Measurements from ENCODE around the gene NPIPB2. TPM values are rescaled to one million over a fixed set of nuclear protein-coding genes. Genes with fewer than 3 reads are reported as not detected.

Gene NPIPB2
- total and polyA plus RNA-seq, 2 of the 13 experiments (the other 11 are each of a cell fraction or from before 2014, with no cell fraction given): 1.8 to 4.1 TPM

DNA sequence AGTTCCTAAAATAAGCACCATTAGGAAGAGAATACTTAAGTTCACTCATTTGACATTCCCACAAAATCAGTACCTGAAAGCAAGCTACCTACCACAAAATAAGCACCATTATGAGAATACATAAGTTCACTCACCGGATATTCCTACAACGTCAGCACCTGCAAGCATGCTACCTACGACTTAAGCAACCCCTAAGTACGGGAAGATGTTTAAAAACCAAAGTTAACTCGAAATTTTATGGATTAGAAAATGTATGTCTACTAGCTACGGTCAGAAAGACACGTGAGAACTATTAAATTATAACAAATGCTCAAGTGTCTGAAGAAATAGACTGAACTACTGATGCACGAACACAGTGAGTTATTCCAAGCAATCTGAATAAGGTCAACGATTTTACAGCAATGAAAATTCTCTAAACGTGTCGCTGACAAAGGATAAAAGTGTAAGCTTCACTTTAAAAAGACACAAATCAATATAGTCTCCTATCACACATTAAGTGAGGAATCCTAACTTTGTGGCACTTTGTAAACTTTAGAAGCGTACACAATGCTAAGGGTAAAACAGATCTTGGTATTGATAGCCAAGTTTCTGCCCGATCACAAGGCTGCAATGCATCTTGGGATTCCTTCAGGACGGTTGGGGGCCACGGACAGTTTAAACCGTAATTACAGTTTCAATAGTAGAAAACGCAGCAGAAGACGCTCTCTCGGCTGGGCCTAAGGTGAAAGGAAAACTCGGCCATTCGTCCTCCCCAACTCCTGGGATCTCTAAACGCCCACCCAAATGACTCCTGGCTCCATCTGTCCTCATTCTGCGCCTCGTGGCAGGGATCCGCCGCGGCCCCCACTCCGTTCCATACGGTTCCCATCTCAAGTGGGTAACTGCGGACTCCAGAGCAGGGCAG lies 27.4 kb downstream of the NPIPB2 start (continued):
- TF ChIP-seq MAFK (conservative IDR thresholded peaks at IDR 0.05 in 1 of 2, IDR thresholded peaks at IDR 0.05 in 1 of 2; ENCODE audit: low read length in 2 of 2) (0 out of 4 replicates have a peak, but pooled peaks of 1 of the 2 experiments have one; percentile 5), ZNF230 (CRISPR knock-in tag; IDR thresholded peaks at IDR 0.05) (no peak), ZNF556 (CRISPR knock-in tag; IDR thresholded peaks at IDR 0.05; ENCODE audit: borderline replicate concordance) (no peak), SIX1 (CRISPR knock-in tag; IDR thresholded peaks at IDR 0.05; ENCODE audit: borderline replicate concordance) (peak; percentile 19; the same call in 1 of the 2 replicates), ZFP41 (CRISPR knock-in tag; IDR thresholded peaks at IDR 0.05; ENCODE audit: borderline replicate concordance) (0 out of 2 replicates have a peak, but pooled peaks have one; percentile 53), ZFP37 (CRISPR knock-in tag; IDR thresholded peaks at IDR 0.05; ENCODE audit: borderline replicate concordance) (peak; percentile 24; the same call in 1 of the 2 replicates), ZNF598 (CRISPR knock-in tag; IDR thresholded peaks at IDR 0.05; ENCODE audit: borderline replicate concordance) (0 out of 2 replicates have a peak, but pooled peaks have one; percentile 15), ZNF317 (CRISPR knock-in tag; IDR thresholded peaks at IDR 0.05) (no peak), ZNF614 (CRISPR knock-in tag; IDR thresholded peaks at IDR 0.05; ENCODE audit: borderline replicate concordance) (0 out of 2 replicates have a peak, but pooled peaks have one; percentile 15), SRF (IDR thresholded peaks at IDR 0.05; ENCODE audit: low read depth, low read length) (no peak), FOSL1 (CRISPR knock-in tag; IDR thresholded peaks at IDR 0.05; ENCODE audit: borderline replicate concordance) (no peak), ZNF547 (CRISPR knock-in tag; IDR thresholded peaks at IDR 0.05) (no peak), FOSL2 (CRISPR knock-in tag; IDR thresholded peaks at IDR 0.05) (no peak; the same call in 1 of the 2 replicates), PITX1 (CRISPR knock-in tag; IDR thresholded peaks at IDR 0.05) (peak; percentile 23; the same call in 1 of the 2 replicates), MTA1 (CRISPR knock-in tag; IDR thresholded peaks at IDR 0.05; ENCODE audit: borderline replicate concordance) (no peak), ZNF296 (CRISPR knock-in tag; conservative IDR thresholded peaks at IDR 0.05) (no peak)
- TF ChIP-seq, protein P1, sequence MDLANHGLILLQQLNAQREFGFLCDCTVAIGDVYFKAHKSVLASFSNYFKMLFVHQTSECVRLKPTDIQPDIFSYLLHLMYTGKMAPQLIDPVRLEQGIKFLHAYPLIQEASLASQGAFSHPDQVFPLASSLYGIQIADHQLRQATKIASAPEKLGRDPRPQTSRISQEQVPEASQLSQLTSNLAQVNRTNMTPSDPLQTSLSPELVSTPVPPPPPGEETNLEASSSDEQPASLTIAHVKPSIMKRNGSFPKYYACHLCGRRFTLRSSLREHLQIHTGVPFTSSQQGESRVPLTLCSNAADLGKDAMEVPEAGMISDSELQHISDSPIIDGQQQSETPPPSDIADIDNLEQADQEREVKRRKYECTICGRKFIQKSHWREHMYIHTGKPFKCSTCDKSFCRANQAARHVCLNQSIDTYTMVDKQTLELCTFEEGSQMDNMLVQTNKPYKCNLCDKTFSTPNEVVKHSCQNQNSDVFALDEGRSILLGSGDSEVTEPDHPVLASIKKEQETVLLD (CRISPR knock-in tag; IDR thresholded peaks at IDR 0.05; ENCODE audit: low read depth): 0 out of 2 replicates have a peak, but pooled peaks have one; percentile 8
- TF ChIP-seq, protein P2, sequence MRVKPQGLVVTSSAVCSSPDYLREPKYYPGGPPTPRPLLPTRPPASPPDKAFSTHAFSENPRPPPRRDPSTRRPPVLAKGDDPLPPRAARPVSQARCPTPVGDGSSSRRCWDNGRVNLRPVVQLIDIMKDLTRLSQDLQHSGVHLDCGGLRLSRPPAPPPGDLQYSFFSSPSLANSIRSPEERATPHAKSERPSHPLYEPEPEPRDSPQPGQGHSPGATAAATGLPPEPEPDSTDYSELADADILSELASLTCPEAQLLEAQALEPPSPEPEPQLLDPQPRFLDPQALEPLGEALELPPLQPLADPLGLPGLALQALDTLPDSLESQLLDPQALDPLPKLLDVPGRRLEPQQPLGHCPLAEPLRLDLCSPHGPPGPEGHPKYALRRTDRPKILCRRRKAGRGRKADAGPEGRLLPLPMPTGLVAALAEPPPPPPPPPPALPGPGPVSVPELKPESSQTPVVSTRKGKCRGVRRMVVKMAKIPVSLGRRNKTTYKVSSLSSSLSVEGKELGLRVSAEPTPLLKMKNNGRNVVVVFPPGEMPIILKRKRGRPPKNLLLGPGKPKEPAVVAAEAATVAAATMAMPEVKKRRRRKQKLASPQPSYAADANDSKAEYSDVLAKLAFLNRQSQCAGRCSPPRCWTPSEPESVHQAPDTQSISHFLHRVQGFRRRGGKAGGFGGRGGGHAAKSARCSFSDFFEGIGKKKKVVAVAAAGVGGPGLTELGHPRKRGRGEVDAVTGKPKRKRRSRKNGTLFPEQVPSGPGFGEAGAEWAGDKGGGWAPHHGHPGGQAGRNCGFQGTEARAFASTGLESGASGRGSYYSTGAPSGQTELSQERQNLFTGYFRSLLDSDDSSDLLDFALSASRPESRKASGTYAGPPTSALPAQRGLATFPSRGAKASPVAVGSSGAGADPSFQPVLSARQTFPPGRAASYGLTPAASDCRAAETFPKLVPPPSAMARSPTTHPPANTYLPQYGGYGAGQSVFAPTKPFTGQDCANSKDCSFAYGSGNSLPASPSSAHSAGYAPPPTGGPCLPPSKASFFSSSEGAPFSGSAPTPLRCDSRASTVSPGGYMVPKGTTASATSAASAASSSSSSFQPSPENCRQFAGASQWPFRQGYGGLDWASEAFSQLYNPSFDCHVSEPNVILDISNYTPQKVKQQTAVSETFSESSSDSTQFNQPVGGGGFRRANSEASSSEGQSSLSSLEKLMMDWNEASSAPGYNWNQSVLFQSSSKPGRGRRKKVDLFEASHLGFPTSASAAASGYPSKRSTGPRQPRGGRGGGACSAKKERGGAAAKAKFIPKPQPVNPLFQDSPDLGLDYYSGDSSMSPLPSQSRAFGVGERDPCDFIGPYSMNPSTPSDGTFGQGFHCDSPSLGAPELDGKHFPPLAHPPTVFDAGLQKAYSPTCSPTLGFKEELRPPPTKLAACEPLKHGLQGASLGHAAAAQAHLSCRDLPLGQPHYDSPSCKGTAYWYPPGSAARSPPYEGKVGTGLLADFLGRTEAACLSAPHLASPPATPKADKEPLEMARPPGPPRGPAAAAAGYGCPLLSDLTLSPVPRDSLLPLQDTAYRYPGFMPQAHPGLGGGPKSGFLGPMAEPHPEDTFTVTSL (CRISPR knock-in tag; IDR thresholded peaks at IDR 0.05; ENCODE audit: borderline replicate concordance): no peak
- TF ChIP-seq, protein P3, sequence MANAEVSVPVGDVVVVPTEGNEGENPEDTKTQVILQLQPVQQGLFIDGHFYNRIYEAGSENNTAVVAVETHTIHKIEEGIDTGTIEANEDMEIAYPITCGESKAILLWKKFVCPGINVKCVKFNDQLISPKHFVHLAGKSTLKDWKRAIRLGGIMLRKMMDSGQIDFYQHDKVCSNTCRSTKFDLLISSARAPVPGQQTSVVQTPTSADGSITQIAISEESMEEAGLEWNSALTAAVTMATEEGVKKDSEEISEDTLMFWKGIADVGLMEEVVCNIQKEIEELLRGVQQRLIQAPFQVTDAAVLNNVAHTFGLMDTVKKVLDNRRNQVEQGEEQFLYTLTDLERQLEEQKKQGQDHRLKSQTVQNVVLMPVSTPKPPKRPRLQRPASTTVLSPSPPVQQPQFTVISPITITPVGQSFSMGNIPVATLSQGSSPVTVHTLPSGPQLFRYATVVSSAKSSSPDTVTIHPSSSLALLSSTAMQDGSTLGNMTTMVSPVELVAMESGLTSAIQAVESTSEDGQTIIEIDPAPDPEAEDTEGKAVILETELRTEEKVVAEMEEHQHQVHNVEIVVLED (CRISPR knock-in tag; IDR thresholded peaks at IDR 0.05; ENCODE audit: borderline replicate concordance): no peak
